Muscle layer of colon (tissue), 2 donors: ENCODE results near the gene RAB40C.

ENCODE experiments used
- H3K27ac ChIP-seq: one replicate; pipeline ENCODE4 v1.7.0; 2013; ENCODE audit warnings: low read depth, mild to moderate bottlenecking, low read length, moderate library complexity
- H3K27me3 ChIP-seq, 2 donors: one replicate each; pipeline ENCODE4 v1.7.0; 2013; ENCODE audit warnings: low read length in 2 of 2, mild to moderate bottlenecking in 2 of 2; ENCODE audit not compliant: insufficient read depth in 2 of 2, control insufficient read depth in 1 of 2
- H3K36me3 ChIP-seq: one replicate; pipeline ENCODE4 v1.7.0; 2013; ENCODE audit warnings: mild to moderate bottlenecking, low read length; ENCODE audit not compliant: insufficient read depth
- H3K4me1 ChIP-seq: one replicate; pipeline ENCODE4 v1.7.0; 2013; ENCODE audit warnings: mild to moderate bottlenecking, low read length; ENCODE audit not compliant: insufficient read depth
- H3K4me3 ChIP-seq, 2 donors: one replicate each; pipeline ENCODE4 v1.7.0; 2013; ENCODE audit warnings: low read length in 2 of 2, low read depth in 1 of 2, mild to moderate bottlenecking in 1 of 2, moderate library complexity in 1 of 2
- H3K9ac ChIP-seq: one replicate; pipeline ENCODE4 v1.7.0; 2013; ENCODE audit warnings: low read length
- H3K9me3 ChIP-seq: one replicate; pipeline ENCODE4 v1.7.0; 2013; ENCODE audit warnings: mild to moderate bottlenecking, low read length
- donor health status: abdominal sarcoma.
- donor health status: Adenocarcinoma of cecum.

RAB40C gene

DNA sequence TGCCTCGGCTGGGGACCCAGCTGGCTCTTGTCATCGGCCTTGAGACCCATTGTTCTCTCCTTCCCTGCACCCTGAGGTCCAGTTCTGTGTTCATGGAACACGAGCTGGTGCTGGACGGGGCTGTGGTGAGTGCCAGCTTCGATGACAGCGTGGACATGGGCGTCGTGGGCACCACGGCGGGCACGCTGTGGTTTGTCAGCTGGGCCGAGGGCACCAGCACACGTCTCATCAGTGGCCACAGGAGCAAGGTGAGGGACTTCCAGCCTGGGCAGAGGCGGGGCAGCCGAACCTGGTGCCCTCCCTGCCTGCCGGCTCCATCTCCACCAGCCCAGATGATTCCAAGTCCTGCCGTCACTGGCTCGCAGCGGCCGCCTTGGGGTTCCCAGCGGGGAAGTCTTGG lies 72.7 kb downstream of the RAB40C start:
- Histone ChIP-seq H3K4me3 (no peak overlapping the region), H3K36me3 (no peaks in the 10 kb centered on the region), H3K9me3 (no peaks in the 10 kb centered on the region), H3K4me1 (peaks cover 16% of the 10 kb centered on the region), H3K27me3 (no peaks in the 10 kb centered on the region), H3K9ac (no peak overlapping the region), H3K27ac (no peak overlapping the region)

DNA sequence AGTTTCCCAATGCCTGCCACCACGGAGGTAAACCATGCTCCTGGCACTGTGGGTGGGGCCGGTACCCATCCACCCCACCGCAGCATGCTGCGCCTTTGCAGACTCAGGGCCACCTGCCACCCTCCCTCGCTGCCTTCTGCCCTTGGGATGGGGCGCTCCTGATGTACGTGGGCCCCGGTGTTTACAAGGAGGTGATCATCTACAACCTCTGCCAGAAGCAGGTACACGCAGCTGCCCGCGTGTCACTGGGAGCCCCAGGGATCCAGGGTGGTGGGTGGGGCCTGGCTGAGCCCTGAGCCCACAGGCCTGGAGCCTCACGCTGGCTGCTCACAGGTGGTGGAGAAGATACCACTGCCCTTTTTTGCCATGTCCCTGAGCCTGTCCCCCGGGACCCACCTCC lies 76.7 kb downstream of the RAB40C start:
- Histone ChIP-seq H3K27me3 (no peaks in the 10 kb centered on the region), H3K9me3 (no peaks in the 10 kb centered on the region), H3K4me1 (peaks cover 17% of the 10 kb centered on the region), H3K36me3 (peaks cover 18% of the 10 kb centered on the region), H3K4me3 (no peak overlapping the region), H3K27ac (no peak overlapping the region), H3K9ac (no peak overlapping the region)

DNA sequence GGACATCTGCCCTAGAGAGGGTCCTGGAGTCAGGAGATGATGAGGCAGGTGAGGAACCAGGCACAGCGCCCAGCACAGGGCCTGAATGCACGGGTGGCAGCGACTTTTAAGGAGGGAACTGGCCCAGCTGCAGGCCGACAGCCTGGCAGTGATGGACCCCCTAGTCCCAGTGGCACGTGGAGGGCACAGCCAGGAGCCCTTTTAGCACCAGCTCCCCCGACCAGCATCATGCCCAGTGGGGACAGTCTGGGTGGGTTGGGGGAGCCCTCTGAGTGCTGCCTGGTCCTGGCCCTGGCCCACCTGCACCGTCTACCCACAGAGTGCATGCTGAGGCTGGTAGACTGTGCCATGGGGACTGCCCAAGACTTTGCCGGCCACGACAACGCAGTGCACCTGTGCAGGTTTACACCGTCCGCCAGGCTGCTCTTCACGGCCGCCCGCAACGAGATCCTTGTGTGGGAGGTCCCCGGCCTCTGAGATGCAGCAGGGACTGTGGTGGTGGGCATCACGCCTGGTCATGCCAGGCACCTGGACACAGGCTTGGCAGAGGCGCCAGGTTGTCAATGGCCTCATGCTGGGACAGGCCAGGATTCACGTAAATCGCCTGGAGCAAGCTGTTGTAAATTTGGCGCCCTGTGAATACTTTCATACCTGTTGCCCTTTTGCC lies 77.4 kb downstream of the RAB40C start:
- Histone ChIP-seq H3K27me3 (no peaks in the 10 kb centered on the region), H3K27ac (peak overlapping the region; percentile 39), H3K9ac (no peak overlapping the region), H3K4me1 (peaks cover 17% of the 10 kb centered on the region), H3K36me3 (peaks cover 23% of the 10 kb centered on the region), H3K4me3 (no peak overlapping the region), H3K9me3 (no peaks in the 10 kb centered on the region)

DNA sequence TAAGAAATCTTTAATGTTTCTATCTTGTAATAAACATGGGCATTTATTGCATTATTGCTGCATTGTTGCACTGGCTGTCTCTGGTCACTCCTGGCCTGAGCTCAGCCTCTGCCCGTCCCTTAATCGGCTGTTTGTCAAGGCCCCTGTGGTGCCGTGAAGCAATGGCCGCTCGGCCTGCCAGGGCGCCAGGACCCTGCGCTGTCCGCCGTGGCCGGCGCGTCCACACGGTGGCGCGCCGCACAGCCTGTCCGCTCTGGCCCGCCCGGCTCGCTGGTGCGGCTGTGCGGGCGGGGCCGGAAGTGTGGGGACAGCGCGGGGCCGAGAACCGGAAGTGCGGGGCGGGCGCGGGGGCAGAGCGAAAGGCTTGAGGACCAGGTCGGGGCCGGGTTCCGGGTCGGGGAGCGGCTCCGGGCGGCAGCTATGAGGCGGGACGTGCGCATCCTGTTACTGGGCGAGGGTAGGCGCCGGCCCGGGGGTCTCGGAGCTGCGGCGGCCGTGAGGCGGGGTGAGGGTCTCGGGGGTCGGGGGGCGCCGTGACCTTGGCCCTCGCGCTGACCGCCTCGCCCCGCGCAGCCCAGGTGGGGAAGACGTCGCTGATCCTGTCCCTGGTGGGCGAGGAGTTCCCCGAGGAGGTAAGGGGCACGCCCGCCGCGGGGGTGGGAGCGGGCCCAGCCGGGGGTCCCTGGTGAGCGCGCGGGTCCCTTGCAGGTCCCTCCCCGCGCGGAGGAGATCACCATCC lies 78.1 kb downstream of the RAB40C start, which contains the start of gene RHOT2:
Gene RHOT2 (plus strand): TSS at position 353 of the 739 bp plus-strand sequence. CDS start 68 bp downstream, at position 421.
- Histone ChIP-seq H3K36me3 (peaks cover 30% of the 10 kb centered on the region), H3K4me3 (peak within 1 kb of the TSS; percentile 63 to 89), H3K4me1 (peaks cover 17% of the 10 kb centered on the region), H3K27ac (peak within 1 kb of the TSS; percentile 85), H3K9me3 (no peaks in the 10 kb centered on the region), H3K9ac (peak within 1 kb of the TSS; percentile 57), H3K27me3 (no peaks in the 10 kb centered on the region)

DNA sequence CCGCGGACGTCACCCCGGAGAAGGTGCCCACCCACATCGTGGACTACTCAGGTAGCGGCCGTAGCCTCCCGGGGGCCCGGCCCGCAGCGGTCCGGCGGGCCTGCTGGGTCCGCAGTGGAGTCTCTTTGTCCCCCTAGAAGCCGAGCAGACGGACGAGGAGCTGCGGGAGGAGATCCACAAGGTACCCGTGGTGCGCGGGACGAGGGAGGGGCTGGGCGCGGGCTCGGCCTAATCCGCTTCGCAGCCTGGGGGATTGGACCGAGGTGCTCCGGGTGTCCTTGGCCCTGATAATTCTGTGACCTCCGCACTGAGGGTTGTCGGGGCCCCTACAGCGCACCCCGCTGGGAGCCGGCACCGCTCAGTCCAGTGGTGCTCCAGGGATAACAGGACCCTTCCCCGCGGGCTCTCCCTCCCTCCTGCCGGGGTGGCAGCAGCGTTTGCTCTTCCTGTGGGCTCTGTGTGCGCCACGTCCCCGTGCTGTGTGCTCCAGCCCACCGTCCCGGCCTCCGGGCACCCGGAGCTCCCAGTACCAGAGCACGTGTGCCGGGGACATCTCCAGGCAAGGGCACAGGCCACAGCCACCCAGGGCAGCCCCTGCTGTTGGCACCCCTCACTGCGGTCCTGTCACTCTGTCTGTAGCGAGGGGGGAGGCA lies 78.8 kb downstream of the RAB40C start:
- peak overlapping the region; percentile 85 for H3K27ac ChIP-seq
- H3K4me3 ChIP-seq, result peak overlapping the region; percentile 63 to 89
- H3K9me3 ChIP-seq, result no peaks in the 10 kb centered on the region
- H3K27me3 ChIP-seq, result no peaks in the 10 kb centered on the region
- H3K9ac ChIP-seq, result peak overlapping the region; percentile 57
- H3K36me3 ChIP-seq, result peaks cover 32% of the 10 kb centered on the region
- H3K4me1 ChIP-seq, result peaks cover 17% of the 10 kb centered on the region

DNA sequence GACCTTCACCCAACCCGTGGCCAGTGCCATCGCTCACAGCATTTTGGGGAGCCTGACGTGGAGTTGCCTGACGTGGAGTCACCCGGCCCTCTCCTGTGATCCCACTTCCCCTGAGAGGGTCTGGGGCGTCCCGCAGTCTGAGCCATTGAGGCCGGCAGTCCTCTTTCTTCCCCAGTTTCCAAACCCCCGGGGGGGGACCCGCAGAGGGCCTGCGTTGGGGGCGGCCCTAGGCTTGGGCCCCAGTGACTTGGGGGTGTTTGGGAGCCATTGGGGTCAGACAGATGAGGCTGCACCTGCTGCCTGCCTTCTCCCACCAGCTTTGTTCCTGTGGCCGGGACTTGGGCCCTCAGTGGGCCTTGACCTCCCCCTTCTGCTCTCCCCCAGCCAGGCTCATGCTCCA lies 79.8 kb downstream of the RAB40C start:
- Histone ChIP-seq H3K4me3 (no peak overlapping the region), H3K27me3 (no peaks in the 10 kb centered on the region), H3K4me1 (peaks cover 18% of the 10 kb centered on the region), H3K9ac (no peak overlapping the region), H3K27ac (no peak overlapping the region), H3K36me3 (peaks cover 32% of the 10 kb centered on the region), H3K9me3 (no peaks in the 10 kb centered on the region)

DNA sequence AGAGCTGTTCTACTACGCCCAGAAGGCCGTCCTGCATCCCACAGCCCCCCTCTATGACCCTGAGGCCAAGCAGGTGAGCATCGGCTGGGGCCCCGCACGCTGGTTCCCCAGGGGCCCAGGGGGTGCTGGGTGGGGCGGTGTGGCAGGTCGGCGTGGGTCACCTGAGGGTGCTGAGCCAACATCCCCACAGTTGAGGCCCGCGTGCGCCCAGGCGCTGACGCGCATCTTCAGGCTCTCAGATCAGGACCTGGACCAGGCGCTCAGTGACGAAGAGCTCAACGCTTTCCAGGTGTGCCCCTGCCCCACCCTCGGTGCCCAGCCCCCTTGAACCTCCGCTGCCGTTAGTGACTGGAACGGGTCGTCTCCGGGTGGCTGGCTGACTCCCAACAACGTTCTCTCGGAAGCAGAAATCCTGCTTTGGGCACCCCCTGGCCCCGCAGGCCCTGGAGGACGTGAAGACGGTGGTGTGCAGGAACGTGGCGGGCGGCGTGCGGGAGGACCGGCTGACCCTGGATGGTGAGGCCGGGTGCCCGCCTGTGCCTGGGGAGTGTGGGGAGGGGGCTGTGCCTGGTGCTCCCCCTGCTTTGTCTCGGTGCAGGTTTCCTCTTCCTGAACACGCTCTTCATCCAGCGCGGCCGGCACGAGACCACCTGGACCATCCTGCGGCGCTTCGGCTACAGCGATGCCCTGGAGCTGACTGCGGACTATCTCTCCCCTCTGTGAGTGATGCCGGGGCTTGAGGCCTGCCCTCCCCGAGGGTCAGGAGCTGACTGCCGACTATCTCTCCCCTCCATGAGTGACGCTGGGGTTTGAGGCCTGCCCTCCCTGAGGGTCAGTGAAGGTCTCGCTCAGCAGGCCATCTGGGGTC lies 80.9 kb downstream of the RAB40C start:
- peaks cover 25% of the 10 kb centered on the region for H3K4me1 ChIP-seq
- no peak overlapping the region for H3K27ac ChIP-seq
- no peaks in the 10 kb centered on the region for H3K9me3 ChIP-seq
- no peak overlapping the region for H3K4me3 ChIP-seq
- peaks cover 32% of the 10 kb centered on the region for H3K36me3 ChIP-seq
- H3K9ac ChIP-seq, result no peak overlapping the region
- H3K27me3 ChIP-seq, result no peaks in the 10 kb centered on the region

DNA sequence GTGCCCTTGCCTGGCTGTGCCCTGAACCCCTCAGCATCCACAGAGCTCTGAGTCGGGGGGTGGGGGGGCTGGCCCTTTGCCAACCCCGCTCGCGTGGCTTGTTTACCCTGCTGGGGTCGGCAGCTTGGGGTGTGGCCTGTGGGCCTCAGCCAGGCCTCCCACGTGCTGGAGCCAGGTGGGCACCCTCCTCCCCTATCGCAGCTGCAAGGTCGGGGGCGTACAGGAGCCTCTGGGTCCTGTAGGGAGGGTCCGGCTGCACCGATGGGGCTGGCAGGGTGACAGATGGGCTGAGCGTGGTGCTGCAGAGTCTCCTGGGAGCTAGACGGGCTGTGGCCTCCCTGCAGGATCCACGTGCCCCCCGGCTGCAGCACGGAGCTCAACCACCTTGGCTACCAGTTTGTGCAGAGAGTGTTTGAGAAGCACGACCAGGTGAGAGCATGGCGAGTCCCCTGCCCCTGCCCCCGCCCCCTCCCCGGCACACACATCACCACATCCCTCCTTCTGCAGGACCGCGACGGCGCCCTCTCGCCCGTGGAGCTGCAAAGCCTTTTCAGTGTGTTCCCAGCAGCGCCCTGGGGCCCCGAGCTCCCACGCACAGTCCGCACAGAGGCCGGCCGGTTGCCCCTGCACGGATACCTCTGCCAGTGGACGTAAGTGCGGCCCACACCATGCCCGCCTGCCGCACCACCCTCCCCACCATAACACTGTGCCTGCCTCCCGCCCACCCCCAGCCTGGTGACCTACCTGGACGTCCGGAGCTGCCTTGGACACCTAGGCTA lies 81.7 kb downstream of the RAB40C start:
- Histone ChIP-seq H3K36me3 (peaks cover 32% of the 10 kb centered on the region), H3K27ac (no peak overlapping the region), H3K4me3 (no peak overlapping the region), H3K4me1 (peaks cover 25% of the 10 kb centered on the region), H3K27me3 (no peaks in the 10 kb centered on the region), H3K9ac (no peak overlapping the region), H3K9me3 (no peaks in the 10 kb centered on the region)

DNA sequence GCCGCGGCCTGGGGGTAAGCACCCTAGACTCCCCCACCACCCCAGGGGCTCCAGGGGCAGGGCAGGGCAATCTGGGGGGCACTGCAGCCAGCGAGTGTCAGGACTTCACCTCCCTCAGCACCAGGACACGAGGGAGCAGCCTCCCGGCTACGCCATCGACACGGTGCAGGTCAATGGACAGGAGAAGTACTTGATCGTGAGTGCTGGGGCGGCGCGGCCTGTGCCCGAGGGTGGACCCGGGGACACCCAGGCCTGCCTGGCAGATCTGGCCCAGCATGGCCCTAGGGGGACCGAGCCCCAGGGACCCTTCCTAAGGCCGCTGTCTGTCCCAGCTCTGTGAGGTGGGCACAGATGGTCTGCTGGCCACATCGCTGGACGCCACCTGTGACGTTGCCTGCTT lies 82.5 kb downstream of the RAB40C start:
- Histone ChIP-seq H3K4me3 (no peak overlapping the region), H3K9me3 (no peaks in the 10 kb centered on the region), H3K27me3 (peaks cover 0 to 3% of the 10 kb centered on the region in 2 donors), H3K36me3 (peaks cover 32% of the 10 kb centered on the region), H3K27ac (no peak overlapping the region), H3K9ac (no peak overlapping the region), H3K4me1 (peaks cover 23% of the 10 kb centered on the region)

DNA sequence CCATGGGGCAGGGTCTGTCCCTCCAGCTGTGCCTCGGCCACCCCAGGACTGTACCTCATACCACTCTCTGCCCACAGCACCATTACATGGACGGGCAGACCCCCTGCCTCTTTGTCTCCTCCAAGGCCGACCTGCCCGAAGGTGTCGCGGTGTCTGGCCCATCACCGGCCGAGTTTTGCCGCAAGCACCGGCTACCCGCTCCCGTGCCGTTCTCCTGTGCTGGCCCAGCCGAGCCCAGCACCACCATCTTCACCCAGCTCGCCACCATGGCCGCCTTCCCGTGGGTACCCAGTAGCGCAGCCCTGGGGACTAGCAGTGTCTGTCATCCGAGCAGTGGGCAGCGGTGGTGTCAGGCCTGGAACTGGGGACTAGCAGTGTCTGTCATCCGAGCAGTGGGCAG lies 83.0 kb downstream of the RAB40C start:
- Histone ChIP-seq H3K4me3 (no peak overlapping the region), H3K27me3 (peaks cover 0 to 4% of the 10 kb centered on the region in 2 donors), H3K4me1 (peaks cover 19% of the 10 kb centered on the region), H3K9ac (no peak overlapping the region), H3K27ac (no peak overlapping the region), H3K36me3 (peaks cover 32% of the 10 kb centered on the region), H3K9me3 (no peaks in the 10 kb centered on the region)
